HG03469 (cell line): Measurements from ENCODE around the gene FAM184B.
A peak's percentile ranks its signal among the peaks of the same experiment; 100 is the strongest.

Experiments
- ATAC-seq: cut with Tn5 transposase; IDR thresholded peaks from one replicate; pipeline ENCODE4 v1.9.1; 2021; ENCODE audit warnings: mild to moderate bottlenecking, moderate library complexity, moderate number of reproducible peaks; ENCODE audit not compliant: unreplicated experiment

The FAM184B gene

GRCh38 chr4:17781300-17782287 lies at the start of gene FAM184B:
TSS of gene FAM184B (minus strand) at chr4:17781621. CDS start at chr4:17781299, 322 bp downstream.
- ATAC-seq: no peak

DNA sequence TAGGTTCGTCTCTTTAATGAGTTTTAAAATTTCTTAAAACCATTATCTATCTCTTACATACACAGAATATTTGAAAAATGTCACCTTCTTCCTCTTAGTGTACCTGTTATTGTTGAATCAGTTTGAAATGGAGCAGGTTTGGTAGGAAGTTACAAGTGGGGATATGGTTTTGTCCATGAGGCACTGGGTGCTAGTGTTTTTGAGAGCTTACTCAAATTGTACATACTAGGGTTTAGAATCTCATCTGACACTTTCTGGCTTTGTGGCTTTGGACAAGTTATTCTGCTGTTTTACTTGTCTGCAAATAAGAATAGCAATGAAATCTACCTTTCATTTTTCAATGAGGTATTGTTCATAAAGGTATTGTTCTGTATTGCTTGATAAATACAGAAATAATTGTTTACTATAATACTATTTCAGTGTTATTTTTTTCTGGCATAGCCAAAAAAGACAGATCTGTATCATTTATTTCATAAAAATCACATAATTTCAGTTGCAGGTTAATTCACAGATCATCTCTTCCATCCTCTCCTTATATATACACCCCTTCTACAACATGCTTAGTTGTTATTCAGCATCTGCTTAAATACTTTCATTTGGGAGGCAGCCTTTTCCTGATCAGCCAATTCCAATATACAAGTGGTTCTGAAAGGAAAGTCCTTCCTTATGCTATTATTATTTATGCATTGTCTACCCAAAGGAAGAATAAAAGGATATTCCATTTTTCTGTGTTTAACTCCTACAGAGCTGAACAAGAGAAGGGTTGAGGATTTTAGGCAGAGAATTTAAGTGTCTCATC lies 42.6 kb upstream of the FAM184B start:
- no peak for ATAC-seq

DNA sequence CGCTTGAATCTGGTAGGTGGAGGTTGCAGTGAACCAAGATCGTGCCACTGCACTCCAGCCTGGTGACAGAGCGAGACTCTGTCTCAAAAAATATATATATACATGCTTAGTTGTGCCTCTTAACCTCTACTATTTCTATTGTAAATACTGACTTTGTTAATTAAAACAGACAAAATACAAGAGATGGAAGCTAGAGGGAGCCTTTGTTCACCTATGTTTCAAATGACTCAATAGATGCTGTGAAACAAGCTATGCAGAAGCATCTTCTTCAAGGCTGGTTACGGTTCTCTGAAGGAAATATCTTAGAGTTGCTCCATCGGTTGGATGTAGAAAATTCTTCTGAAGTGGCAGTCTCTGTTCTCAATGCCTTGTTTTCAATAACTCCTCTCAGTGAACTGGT lies 35.6 kb upstream of the FAM184B start:
- peak; percentile 80 for ATAC-seq

GRCh38 chr4:17816142-17816541 lies 34.7 kb upstream of the FAM184B start:
- ATAC-seq: no peak

- ATAC-seq: no peak
Measured at GRCh38 chr4:17814140-17814539, 32.7 kb upstream of the FAM184B start.

DNA sequence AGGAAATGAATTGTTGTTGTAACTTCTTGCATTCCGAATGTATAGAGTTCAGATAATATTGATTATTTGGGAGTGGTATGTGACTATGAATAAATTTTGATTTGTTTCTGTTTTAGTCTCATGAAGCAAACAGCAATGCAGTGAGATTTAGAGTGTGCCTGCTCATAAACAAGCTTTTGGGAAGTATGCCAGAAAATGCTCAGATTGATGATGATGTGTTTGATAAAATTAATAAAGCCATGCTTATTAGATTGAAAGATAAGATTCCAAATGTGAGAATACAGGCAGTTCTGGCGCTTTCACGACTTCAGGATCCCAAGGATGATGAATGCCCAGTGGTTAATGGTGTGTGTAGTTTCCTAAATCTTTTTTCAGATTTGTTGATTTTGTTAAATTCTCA lies 31.4 kb upstream of the FAM184B start:
- ATAC-seq: no peak

- ATAC-seq: no peak
Measured at GRCh38 chr4:17812125-17812524, 30.7 kb upstream of the FAM184B start.

GRCh38 chr4:17811078-17811603 lies 29.7 kb upstream of the FAM184B start:
- ATAC-seq: peak; percentile 7

DNA sequence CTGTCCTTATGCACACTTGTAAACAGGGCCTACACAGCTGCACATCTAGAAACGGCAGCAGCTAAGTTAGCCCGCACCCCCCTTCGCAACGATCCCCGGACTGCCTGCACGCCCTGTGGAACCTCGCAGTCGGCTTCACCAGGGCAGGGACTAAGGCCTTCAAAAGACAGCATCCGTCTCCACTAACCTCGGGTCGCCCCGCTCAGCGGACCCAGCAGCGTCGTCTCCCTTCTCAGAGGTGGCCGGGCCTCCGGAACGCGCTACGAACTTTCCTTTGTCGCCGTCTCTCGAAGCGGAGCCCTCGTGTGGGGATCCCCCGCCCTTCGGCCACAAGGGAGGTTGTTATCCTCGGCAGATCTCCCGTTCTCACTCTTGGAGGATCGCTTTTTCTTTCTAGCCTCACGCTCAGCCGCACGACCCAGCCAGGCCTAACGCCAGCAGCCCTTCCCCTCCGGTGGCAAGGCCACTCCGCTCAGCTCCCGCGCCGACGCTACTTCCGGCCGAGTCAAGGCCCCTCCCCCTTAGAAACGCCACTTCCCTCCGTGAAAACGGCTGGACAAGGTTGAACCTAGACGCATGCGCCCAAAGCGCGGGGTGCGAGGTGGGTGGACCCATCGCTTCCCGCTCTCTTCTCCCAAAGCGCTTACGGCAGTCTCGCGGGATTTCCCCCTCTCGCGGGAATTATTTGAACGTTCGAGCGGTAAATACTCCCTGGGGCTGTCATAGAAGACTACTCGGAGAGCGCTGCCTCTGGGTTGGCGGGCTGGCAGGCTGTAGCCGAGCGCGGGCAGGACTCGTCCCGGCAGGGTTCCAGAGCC lies 29.0 kb upstream of the FAM184B start, which contains the start of the genes DCAF16 and NCAPG:
DCAF16 (minus strand) TSS at position 498 of the 818 bp plus-strand sequence. CDS start 6,616 bp downstream, outside the sequence.
NCAPG (plus strand) TSS at position 720 of the 818 bp plus-strand sequence. CDS start 99 bp downstream, outside the sequence.
- ATAC-seq: peak; percentile 82

DNA sequence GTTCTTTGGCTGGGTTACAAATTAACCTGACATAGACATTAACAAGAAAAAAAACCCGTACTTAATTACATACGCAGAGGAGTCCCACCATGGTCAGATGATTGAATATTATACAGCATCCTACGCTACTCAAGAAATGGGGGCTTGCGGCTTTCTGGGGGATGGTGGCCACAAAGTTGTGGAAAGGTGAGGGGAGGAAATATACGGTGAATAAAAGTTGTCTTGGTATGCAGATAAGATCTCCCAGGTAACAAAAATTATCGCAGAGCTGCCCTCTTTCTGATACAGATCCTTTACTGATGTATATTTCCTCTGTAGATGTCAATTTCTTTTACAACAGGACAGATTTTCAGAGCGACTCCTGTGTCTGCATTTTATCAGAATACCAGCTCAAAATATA lies 28.2 kb upstream of the FAM184B start:
- no peak for ATAC-seq

GRCh38 chr4:17807446-17807845 lies 26.0 kb upstream of the FAM184B start:
- ATAC-seq: no peak

DNA sequence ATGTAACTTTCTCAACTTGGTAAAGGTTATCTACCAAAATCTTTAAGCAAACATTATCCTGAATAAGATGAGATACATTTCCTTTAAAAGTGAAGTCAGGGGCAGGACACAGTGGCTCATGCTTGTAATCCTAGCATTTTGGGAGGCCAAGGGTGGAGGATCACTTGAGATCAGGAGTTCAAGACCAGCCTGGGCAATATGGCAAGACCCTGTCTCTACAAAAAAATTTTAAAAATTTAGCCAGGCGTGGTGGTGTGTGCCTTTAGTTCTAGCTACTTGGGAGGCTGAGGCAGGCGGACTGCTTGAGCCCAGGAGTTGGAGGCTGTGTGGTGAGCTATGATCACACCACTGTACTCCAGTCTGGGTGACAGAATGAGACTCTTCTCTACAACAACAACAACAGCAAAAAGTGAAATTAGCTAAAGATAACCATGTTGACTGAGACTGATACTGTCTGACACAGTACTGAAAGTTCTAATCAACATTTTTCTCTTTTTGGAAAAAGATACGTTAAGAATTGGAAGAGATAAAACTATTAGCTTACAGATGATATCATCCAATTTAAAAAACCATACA lies 24.2 kb upstream of the FAM184B start:
- no peak for ATAC-seq

DNA sequence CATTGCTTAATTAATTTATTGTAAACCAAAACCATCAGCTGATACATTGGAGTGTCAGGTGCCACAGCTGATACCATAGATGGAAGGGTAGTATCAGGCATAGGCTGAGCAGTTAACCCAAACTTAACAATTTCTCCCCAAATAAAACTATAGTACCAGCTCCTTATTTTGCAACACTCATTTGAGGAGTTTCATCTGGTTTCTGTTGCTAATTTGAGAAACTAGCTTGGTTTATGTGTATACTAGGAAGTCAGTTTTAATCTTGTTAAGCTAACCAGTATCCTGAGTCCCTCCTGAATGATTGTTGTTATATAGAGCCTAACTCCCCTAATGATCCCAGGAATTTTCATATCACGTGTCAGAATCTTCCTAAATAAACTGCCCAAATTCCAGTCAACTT lies 16.4 kb upstream of the FAM184B start:
- ATAC-seq: no peak

- no peak for ATAC-seq
Measured at GRCh38 chr4:17794730-17795129, 13.3 kb upstream of the FAM184B start.

GRCh38 chr4:17788956-17789355 lies 7.5 kb upstream of the FAM184B start:
- no peak for ATAC-seq

DNA sequence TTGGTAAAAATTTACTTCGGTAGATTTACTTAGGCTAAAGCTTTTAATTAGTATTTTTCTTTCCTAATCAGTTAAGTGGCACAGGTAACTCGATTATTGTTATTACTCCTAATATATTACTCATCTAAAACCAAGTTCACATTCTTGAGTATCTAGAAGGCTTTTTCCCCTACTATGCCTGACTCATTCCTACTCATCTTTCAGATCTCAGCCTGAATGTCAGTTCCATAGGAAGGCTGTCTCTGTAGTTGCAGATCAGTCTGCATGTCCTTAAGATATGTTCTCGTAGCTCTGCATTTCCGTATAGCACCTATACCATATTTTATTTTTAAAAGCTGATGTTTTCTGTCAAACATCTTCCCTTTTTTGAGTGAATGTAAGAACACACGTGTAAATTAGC lies 5.9 kb upstream of the FAM184B start:
- ATAC-seq: no peak

- ATAC-seq: peak; percentile 59
Measured at GRCh38 chr4:17786567-17786966, 5.1 kb upstream of the FAM184B start.

DNA sequence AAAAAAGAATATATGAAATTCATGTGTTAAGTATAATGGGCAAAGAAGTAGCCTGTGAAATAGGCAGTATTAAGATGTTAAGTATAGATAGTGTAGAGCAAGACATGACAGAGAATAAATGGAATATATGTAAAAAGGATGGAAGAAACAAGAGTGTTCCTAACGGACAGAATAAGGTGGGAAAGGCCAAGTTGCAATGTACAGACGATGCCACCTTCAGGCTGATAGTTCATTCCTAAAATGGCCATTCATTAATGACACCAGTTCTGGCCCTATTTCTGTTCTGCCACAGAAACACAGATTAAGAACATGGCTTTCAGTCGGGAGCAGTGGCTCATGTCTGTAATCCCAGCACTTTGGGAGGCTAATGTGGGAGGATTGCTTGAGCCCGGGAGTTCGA lies 4.4 kb upstream of the FAM184B start:
- ATAC-seq: no peak

DNA sequence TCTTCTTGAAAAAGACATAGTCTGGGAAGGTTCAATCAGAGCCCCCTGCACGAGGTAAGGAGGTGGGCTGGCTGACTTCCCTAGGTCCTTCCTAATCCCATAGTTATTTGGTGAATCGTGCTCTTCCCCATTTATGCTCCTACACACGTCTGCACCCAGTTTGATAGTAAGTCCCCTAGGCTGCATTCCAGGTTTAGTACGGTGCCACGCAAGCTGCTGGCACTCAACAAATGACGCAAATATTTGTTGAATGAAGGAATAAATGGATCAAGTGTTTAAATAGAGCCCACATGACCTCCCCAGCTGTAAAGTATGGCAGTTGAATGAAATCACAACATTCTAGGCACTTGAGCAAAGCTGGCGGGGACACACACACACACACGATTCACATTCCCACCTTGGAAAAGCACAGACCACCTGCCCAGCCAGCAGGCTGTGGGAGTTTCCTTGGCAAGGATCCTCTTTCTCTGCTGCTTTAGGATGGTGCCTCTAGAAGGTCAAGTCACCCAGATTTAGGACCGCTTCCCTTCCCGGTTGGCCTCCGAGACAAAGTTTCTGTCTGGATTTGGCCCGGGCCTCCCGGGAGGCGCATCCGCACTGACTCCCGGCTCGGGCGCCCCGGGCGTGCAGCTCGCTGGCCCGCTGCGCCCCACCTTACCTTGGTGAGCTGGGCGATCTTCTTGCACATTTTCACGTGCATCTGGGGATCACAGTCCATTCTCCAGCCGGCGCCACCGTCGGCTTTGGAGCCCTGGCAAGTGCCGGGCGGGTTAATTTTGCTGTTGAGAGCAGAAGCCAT lies 721 bp downstream of the FAM184B start:
- ATAC-seq: no peak
